Activated T-cell treated with anti-CD3 and anti-CD28 coated beads for 1 hour (primary cell): ENCODE measurements around the gene SMURF1.

Source experiments
- DNase-seq: peaks from one replicate; pipeline ENCODE4 v3.0.0-alpha.2; 2020; ENCODE audit warnings: low read depth

Gene SMURF1

GRCh38 chr7:99141841-99142726, 1.8 kb downstream of the SMURF1 start:
- peak; percentile 65 for DNase-seq

GRCh38 chr7:99141334-99141733, 2.6 kb downstream of the SMURF1 start:
- DNase-seq, result no peak

- no peak for DNase-seq
Observed at GRCh38 chr7:99140813-99141212, 3.1 kb downstream of the SMURF1 start.

GRCh38 chr7:99139036-99139435, 4.9 kb downstream of the SMURF1 start:
- DNase-seq, result no peak

- DNase-seq, result no peak
Observed at GRCh38 chr7:99137411-99138180, 6.3 kb downstream of the SMURF1 start.

- DNase-seq, result no peak
Observed at GRCh38 chr7:99135938-99136337, 8.0 kb downstream of the SMURF1 start.

GRCh38 chr7:99133766-99134564, 9.9 kb downstream of the SMURF1 start:
- no peak for DNase-seq

GRCh38 chr7:99132595-99133321, 11.2 kb downstream of the SMURF1 start:
- DNase-seq, result no peak

- no peak for DNase-seq
Observed at GRCh38 chr7:99131290-99131689, 12.6 kb downstream of the SMURF1 start.

GRCh38 chr7:99129536-99129935, 14.4 kb downstream of the SMURF1 start:
- no peak for DNase-seq

- DNase-seq, result no peak
Observed at GRCh38 chr7:99129001-99129400, 14.9 kb downstream of the SMURF1 start.

GRCh38 chr7:99128076-99128950, 15.6 kb downstream of the SMURF1 start:
- DNase-seq, result no peak

- no peak for DNase-seq
Observed at GRCh38 chr7:99127636-99128035, 16.3 kb downstream of the SMURF1 start.

- DNase-seq, result no peak
Observed at GRCh38 chr7:99126921-99127553, 16.9 kb downstream of the SMURF1 start.

- DNase-seq, result no peak
Observed at GRCh38 chr7:99125505-99125865, 18.4 kb downstream of the SMURF1 start.

- DNase-seq, result no peak
Observed at GRCh38 chr7:99124751-99125504, 19.0 kb downstream of the SMURF1 start.

GRCh38 chr7:99124236-99124635, 19.7 kb downstream of the SMURF1 start:
- no peak for DNase-seq

- DNase-seq, result no peak
Observed at GRCh38 chr7:99123571-99124033, 20.3 kb downstream of the SMURF1 start.

- DNase-seq, result no peak
Observed at GRCh38 chr7:99122762-99123161, 21.1 kb downstream of the SMURF1 start.
